NCI-H510A (cell line): ENCODE results near the gene ATP5F1E.

ENCODE experiments used
- DNase-seq: peaks from one replicate; lab custom pipeline; 2025; lab: John Stamatoyannopoulos, UW

ATP5F1E gene

DNA sequence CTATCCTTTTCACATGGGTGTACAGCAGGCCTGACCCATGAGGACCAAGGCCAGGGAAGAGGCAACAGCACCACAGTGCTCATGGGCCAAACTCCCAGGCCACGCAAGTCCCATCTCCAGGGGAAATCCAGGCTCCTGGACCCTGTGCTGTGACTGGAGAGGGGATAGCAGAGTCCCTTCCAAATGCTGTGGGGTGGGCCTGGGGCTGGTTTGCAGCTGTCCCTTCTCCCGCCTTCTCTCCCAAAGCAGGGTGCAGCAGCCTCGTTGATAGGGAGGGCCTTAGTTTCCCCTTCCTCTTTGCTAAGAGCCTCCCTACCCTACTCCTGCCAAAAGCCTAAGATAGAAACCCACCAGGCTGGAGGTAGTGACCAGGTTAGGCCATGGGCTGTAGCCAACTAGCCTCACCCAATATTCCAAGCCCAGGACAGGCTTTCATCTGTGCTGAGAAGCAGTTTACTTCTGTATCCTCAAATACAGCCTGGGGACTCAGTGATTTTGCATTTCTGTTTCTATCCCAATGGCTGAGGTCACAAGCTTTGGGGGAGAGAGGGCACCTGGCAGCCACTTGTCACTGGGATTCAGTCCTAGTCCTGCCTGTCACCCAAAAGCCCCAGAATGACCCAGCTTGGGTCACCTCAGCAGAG, 26.5 kb downstream of the ATP5F1E start:
- DNase-seq, result no peak

GRCh38 chr20:59004763-59005522, 27.2 kb downstream of the ATP5F1E start:
- DNase-seq, result no peak

- no peak for DNase-seq
These were observed 27.7 kb downstream of the ATP5F1E start for GRCh38 chr20:59004493-59004762.

DNA sequence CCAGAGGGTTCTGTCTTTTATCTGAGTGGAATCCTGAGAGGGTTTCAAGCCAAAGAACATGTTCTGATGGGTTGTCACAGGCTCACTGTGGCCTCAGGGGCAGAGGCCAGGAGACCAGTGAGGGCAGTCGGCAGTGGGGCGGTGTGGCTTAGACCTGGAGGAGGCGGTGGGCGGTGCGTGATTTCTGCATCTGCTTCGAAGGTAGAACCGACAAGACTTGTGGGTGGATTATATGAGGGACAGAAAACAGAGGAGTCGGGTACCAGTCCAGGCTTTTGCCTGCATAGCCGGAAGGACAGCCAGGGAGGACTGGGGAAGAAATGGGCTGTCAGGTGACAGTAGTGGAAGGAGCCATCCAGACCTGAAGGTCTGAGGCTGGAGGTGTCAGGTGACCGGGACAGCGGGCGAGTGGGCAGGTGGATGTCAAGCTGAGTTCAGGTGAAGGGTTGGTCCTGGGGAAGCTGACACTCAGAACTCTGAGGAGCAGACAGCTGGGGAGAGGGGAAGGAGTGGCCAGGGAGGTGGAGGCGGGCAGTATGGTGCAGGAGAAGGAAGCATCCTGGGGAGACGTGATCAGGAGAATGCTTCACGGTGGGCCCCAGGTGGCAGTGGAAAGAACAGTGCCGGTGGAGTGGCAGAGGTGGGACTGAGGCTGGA, 28.2 kb downstream of the ATP5F1E start:
- no peak for DNase-seq

DNA sequence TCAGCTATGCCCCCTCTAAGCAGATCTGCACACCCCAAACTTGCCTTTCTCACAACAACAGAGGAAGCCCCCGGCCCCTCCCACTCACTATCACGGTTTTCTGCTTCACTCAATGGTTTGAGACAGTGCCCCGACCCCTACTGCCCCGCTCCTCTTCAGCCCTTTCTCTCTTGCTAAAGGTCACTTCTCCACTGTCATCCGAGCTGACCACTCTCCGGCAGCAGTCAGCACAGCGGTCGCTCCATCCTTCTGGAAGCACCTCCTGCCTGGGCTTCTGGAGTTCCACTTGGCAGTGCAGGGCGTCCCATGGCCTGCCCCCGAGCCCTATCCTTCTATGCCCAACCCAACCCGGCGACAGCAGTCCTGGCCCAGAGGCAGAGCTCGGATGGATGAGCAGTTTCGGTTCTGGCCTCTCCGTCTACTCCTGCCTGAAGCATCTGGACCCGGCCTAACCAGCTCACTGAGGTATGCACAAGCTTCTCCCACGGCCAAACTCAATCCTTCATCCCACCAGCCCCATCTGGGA, 29.2 kb downstream of the ATP5F1E start:
- DNase-seq, result no peak

- DNase-seq, result no peak
These were observed 29.7 kb downstream of the ATP5F1E start for GRCh38 chr20:59002388-59002787.

DNA sequence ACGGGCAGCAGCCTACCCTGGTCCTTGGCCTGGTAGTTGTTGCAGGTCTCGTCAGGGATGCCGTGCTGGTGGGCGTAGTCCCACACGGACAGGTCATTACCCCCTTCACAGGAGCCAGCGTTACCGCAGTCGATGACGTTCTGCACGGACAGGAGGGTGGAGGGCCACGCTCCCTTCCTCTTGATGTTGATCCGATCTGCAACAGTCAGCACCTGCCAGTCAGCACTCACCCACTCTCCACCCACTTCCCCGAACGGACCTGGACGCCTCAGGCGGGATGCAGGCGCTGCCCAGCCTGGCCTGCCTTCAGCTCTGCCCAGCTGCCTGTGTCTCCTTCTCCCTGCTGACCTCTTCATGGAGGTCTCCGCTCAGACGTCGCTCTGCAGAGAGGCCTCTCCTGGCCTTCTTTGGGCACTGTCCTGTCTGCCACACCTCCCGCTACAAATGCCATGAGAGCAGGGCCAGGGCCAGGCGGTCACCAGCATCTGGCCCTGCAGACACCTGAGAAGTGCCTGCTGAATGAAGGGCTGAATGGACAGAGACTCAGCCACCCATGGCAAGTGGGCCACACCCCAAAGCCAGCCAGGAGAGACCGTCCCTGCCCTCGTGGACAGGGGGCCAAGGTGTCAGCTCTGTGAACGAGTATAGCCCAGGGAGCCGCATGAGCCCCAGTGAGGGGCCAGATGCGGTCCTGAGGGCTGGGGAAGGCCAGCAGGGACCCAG, 30.5 kb downstream of the ATP5F1E start:
- no peak for DNase-seq

DNA sequence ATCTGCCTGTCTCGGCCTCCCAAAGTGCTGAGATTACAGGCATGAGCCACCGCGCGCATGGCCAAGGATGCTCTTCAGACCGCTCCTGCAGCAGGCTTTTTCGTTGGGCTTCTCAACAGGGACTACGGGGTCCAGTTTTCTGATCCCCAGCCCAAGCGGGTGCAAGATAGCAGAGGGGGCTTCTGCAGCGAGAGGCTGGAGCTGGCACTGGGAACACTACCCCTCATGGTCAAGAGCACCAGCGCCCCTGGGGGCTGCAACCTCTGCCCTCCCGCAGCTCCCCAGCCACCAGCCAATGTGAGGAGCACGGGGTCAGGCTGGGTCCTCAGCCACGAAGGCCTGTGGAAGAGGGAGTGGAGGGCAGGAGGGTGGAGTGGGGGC, 31.1 kb downstream of the ATP5F1E start:
- DNase-seq, result no peak

- no peak for DNase-seq
These were observed 31.8 kb downstream of the ATP5F1E start for GRCh38 chr20:59000326-59000725.

- no peak for DNase-seq
These were observed 33.5 kb downstream of the ATP5F1E start for GRCh38 chr20:58998656-58999055.

DNA sequence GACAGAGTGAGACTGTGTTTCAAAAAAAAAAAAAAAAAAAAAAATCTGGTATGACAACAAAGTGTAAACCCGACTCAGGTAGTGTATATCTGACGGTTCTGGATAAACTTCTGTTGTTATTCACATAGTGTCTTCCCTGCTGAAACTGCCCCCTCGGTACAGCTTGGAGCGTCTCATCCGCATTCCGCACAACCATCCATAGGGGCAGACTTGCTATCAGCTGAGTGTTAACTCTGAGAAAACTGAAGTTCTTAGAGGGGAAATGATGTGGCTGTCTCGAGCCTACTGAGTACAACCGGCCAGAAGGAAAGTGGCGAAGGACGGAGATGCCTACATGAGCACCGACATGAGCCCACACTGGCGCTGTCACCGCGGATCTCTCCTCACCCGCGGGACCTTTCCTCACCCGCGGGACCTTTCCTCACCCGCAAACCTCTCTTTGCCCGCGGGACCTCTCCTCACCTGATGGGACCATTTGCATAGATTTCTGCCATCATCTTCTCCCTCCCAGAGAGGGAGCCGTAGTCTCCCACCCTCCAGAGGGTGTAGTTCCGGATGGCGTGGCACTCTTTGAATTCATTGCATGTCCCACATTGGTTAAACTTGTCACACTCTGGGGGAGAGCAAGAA, 34.9 kb downstream of the ATP5F1E start:
- DNase-seq, result no peak

DNA sequence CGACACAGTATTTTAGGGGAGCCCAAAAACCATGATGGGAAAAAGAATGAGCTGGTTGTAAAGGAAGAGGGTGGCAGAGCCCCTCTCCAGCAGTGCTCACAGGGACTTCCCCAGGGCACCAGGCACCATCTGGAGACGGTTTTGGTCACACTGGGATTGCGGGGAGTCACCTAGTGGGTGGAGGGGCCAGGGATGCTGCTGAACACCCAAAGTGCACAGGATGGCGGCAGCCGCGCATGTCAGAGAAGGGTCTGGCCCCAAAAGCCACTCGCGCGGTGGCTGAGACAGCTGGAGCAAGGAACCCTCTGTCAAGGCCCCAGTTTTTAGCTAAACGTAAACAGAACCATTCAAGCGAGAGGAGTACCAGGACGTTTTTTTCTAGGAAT, 35.9 kb downstream of the ATP5F1E start:
- no peak for DNase-seq

DNA sequence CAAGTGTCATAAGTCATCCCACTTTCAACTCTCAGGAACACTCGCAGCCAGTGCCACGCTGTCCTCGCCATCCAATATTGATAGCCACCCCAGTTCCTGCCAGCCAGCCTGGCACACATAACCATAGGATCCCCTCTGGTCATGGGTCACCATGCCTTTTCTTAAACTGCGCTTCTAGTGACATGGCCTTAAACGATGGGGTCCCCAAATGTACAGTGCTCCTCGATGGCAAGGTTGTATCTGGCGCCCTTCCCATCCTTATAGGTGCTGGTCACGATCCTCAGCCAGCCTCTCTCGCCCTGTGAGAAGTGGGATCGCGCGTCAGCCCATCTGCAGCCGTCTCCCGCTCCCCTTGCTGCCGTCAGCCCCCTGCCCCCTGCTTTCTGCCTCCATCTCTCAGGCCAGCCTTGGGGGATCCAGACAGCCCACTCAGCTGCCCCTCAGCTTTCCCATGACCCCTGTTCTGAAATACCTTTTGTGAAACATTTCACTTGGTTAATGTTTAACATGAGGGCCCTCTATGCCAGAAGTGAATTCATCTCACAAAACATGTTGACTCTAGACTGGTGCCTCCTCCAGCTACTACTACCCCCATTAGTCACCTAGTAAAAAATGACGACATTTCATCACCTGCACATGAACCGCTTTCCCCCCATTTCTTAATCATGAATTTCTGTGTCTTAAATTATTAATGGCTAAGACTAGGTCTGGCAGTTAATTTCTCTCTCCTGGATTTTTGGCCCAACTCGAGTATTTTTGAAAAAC, 36.5 kb downstream of the ATP5F1E start:
- DNase-seq, result no peak

DNA sequence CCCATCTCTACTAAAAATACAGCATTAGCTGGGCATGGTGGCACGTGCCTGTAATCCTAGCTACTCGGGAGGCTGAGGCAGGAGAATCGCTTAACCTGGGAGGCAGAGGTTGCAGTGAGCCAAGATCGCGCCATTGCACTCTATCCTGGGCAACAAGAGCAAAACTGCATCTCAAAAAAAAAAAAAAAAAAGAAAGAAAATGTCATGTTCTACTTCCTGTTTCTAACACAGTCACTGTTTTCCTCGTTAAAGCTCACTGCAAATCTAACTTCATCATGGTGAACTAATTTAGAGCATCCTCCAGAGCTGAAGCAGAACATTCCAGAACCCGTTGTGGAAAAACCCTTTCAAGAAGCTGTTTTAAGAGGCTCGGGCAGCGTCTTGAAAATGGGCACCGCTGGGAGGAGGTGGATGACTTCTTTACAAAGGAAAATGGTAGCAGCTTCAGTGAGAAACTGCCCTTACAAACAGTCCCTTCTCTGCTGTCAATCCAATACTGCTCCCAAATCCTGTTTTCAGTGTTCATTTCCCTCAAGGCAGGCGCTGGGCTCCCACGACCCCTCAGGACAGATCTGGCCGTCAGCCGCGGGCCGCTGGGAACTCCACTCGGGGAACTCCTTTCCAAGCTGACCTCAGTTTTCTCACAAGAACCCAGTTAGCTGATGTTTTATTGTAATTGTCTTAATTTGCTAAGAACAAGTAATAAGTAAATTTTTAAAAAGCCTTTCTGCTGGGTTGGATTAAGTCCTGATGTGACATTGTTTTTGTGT, 37.6 kb downstream of the ATP5F1E start:
- DNase-seq, result no peak

GRCh38 chr20:58993332-58994248, 38.5 kb downstream of the ATP5F1E start:
- no peak for DNase-seq

DNA sequence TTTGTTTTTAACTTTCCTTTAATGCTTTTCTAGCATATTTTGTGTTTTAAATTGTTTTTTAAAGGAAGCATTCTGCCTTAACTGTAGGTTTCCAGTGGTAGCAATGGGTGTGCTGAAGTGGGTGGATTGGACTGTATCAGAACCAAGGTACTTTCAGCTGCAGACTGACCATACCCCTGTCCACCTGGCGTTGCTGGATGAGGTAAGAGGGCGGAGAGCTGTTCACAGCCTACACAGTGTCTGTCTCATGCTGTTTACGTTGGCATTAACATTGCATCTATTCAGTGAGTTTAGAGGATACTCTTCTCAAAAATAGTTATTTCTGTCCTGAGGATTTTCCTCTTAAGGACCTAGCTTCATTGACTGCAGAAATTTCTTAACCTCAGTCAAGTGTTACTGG, 39.2 kb downstream of the ATP5F1E start:
- DNase-seq, result no peak

- DNase-seq, result no peak
These were observed 40.4 kb downstream of the ATP5F1E start for GRCh38 chr20:58991715-58992114.

- DNase-seq, result no peak
These were observed 41.3 kb downstream of the ATP5F1E start for GRCh38 chr20:58990651-58991445.

DNA sequence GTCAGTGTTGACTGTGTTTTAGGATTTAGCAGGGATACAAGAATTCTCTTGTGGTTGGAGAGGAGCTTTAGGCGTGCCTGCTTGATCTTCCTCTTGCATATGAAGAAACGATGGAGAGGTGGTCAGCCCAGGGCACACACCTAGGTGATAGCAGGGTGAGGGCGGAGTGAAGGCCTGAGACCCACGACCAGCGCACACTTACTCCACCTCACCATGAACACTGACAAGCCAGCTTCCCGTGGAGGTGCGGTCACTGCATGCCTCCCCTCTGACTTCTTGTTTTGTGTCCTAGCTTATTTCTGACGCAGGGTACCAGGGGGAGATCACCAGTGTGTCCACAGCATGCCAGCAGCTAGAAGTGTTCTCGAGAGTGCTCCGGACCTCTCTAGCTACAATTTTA, 42.9 kb downstream of the ATP5F1E start:
- DNase-seq, result no peak
